GM04503 (cell line): Measurements from ENCODE around the gene PCNT.

Source experiments
- DNase-seq: peaks from one replicate; pipeline ENCODE4 v3.0.0-alpha.2; 2012; ENCODE audit warnings: low read depth

PCNT gene

GRCh38 chr21:46323710-46324389 is at the start of gene PCNT, which contains the start of gene C21orf58:
Gene PCNT (plus strand): TSS chr21:46324156. CDS start chr21:46324229, 73 bp downstream.
Gene C21orf58 (minus strand): TSS chr21:46323870. CDS start chr21:46322738, 1,132 bp downstream.
- peak; percentile 81 for DNase-seq

- DNase-seq, result no peak
Observed at GRCh38 chr21:46274797-46275390, 49.1 kb upstream of the PCNT start.

- DNase-seq, result no peak
Observed at GRCh38 chr21:46284077-46284644, 39.8 kb upstream of the PCNT start.

GRCh38 chr21:46284733-46285132 is 39.2 kb upstream of the PCNT start:
- no peak for DNase-seq

- no peak for DNase-seq
Observed at GRCh38 chr21:46285206-46285661, 38.7 kb upstream of the PCNT start, which contains the start of gene MCM3AP. Gene MCM3AP (minus strand): TSS chr21:46285611. CDS start chr21:46285286, 325 bp downstream.

- peak; percentile 62 for DNase-seq
Observed at GRCh38 chr21:46285761-46286647, 38.0 kb upstream of the PCNT start, which contains the start of gene YBEY. Gene YBEY (plus strand): TSS chr21:46286342. CDS start chr21:46286914, 572 bp downstream.

GRCh38 chr21:46286648-46287002 is 37.3 kb upstream of the PCNT start:
- DNase-seq, result no peak

GRCh38 chr21:46287541-46287940 is 36.4 kb upstream of the PCNT start:
- DNase-seq, result no peak

- no peak for DNase-seq
Observed at GRCh38 chr21:46289655-46290179, 34.2 kb upstream of the PCNT start.

GRCh38 chr21:46291561-46291960 is 32.4 kb upstream of the PCNT start:
- DNase-seq, result no peak

GRCh38 chr21:46294647-46295176 is 29.2 kb upstream of the PCNT start:
- DNase-seq, result no peak

- DNase-seq, result no peak
Observed at GRCh38 chr21:46295177-46295770, 28.7 kb upstream of the PCNT start.

- DNase-seq, result peak; percentile 76
Observed at GRCh38 chr21:46295996-46296752, 27.8 kb upstream of the PCNT start.

GRCh38 chr21:46297338-46298271 is 26.4 kb upstream of the PCNT start:
- no peak for DNase-seq

- no peak for DNase-seq
Observed at GRCh38 chr21:46299167-46299566, 24.8 kb upstream of the PCNT start.

- no peak for DNase-seq
Observed at GRCh38 chr21:46301759-46302158, 22.2 kb upstream of the PCNT start.

GRCh38 chr21:46304437-46304836 is 19.5 kb upstream of the PCNT start:
- DNase-seq, result no peak

GRCh38 chr21:46304955-46305354 is 19.0 kb upstream of the PCNT start:
- DNase-seq, result no peak

GRCh38 chr21:46307625-46308024 is 16.3 kb upstream of the PCNT start:
- peak; percentile 49 for DNase-seq
